ENCODE data around the gene ISL2.
A peak's percentile ranks its signal among the peaks of the same experiment; 100 is the strongest.

DNA sequence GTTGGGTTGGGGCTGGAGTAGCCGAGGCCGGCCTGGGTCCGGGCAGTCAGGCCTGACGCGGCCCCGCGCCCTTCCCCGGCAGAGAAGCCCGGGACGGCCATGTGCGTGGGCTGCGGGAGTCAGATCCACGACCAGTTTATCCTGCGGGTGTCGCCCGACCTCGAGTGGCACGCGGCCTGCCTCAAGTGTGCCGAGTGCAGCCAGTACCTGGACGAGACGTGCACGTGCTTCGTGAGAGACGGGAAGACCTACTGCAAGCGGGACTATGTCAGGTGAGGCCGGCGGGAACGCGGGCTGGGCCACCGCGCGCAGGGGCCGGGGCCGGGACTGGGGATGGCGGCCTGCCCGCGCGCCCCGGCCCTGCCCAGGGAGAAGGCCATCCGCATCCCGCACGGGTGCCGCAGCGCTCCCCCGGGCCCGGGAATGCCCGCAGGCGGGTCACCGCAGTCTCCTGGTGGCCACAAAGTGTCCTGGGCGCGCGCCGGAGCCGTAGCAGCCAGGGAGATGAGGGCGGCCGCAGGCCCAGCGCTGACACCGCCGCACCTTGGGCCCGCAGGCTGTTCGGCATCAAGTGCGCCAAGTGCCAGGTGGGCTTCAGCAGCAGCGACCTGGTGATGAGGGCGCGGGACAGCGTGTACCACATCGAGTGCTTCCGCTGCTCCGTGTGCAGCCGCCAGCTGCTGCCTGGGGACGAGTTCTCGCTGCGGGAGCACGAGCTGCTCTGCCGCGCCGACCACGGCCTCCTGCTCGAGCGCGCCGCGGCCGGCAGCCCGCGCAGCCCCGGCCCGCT lies 1.3 kb downstream of the ISL2 start:
- TF ChIP-seq PHF20 (CRISPR knock-in tag; IDR thresholded peaks at IDR 0.05) = no peak
- TF ChIP-seq ZBTB21 (CRISPR knock-in tag; IDR thresholded peaks at IDR 0.05) = no peak
- TF ChIP-seq ZFX (CRISPR knock-in tag; IDR thresholded peaks at IDR 0.05; ENCODE audit: low read depth) = peak; percentile 95
- no peak for TF ChIP-seq SSRP1 (CRISPR knock-in tag; IDR thresholded peaks at IDR 0.05)
- TF ChIP-seq, protein P1, sequence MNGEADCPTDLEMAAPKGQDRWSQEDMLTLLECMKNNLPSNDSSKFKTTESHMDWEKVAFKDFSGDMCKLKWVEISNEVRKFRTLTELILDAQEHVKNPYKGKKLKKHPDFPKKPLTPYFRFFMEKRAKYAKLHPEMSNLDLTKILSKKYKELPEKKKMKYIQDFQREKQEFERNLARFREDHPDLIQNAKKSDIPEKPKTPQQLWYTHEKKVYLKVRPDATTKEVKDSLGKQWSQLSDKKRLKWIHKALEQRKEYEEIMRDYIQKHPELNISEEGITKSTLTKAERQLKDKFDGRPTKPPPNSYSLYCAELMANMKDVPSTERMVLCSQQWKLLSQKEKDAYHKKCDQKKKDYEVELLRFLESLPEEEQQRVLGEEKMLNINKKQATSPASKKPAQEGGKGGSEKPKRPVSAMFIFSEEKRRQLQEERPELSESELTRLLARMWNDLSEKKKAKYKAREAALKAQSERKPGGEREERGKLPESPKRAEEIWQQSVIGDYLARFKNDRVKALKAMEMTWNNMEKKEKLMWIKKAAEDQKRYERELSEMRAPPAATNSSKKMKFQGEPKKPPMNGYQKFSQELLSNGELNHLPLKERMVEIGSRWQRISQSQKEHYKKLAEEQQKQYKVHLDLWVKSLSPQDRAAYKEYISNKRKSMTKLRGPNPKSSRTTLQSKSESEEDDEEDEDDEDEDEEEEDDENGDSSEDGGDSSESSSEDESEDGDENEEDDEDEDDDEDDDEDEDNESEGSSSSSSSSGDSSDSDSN (CRISPR knock-in tag; IDR thresholded peaks at IDR 0.05) = peak; percentile 85
- TF ChIP-seq, protein P2, sequence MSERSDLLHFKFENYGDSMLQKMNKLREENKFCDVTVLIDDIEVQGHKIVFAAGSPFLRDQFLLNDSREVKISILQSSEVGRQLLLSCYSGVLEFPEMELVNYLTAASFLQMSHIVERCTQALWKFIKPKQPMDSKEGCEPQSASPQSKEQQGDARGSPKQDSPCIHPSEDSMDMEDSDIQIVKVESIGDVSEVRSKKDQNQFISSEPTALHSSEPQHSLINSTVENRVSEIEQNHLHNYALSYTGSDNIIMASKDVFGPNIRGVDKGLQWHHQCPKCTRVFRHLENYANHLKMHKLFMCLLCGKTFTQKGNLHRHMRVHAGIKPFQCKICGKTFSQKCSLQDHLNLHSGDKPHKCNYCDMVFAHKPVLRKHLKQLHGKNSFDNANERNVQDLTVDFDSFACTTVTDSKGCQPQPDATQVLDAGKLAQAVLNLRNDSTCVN (CRISPR knock-in tag; IDR thresholded peaks at IDR 0.05; ENCODE audit: borderline replicate concordance) = no peak
- no peak for TF ChIP-seq ZNF207 (IDR thresholded peaks at IDR 0.05; ENCODE audit: borderline replicate concordance)
- no peak for TF ChIP-seq ZFP36L2 (CRISPR knock-in tag; IDR thresholded peaks at IDR 0.05)
- TF ChIP-seq FOSL2 (CRISPR knock-in tag; IDR thresholded peaks at IDR 0.05) = no peak
